ENCODE measurements around the gene NOTCH2.

The NOTCH2 gene

GRCh38 chr1:119869995-119870394 is 199.5 kb downstream of the NOTCH2 start:
- no peak for DNase-seq

- DNase-seq = no peak
These were observed 201.3 kb downstream of the NOTCH2 start for GRCh38 chr1:119868176-119868575.

- DNase-seq = no peak
These were observed 203.0 kb downstream of the NOTCH2 start for GRCh38 chr1:119866451-119866850.

GRCh38 chr1:119865627-119866026 is 203.8 kb downstream of the NOTCH2 start:
- no peak for DNase-seq

- DNase-seq = no peak
These were observed 207.2 kb downstream of the NOTCH2 start for GRCh38 chr1:119862276-119862675.

Measured in activated CD4-positive, alpha-beta T cell treated with anti-CD3 and anti-CD28 coated beads, Interleukin-2, amount 50 U/mL, for 1 hour (primary cell).